GM12892 (cell line): ENCODE measurements around the gene TRMT1.

Source experiments
- POLR2A ChIP-seq: IDR thresholded peaks from 2 replicates; pipeline ENCODE4 v1.6.1; 2011; ENCODE audit warnings: low read depth, low read length, control low read depth
- TAF1 ChIP-seq: IDR thresholded peaks from 2 replicates; pipeline ENCODE4 v1.6.1; 2011; ENCODE audit warnings: low read depth, mild to moderate bottlenecking, control low read depth, low read length, borderline replicate concordance

DNA sequence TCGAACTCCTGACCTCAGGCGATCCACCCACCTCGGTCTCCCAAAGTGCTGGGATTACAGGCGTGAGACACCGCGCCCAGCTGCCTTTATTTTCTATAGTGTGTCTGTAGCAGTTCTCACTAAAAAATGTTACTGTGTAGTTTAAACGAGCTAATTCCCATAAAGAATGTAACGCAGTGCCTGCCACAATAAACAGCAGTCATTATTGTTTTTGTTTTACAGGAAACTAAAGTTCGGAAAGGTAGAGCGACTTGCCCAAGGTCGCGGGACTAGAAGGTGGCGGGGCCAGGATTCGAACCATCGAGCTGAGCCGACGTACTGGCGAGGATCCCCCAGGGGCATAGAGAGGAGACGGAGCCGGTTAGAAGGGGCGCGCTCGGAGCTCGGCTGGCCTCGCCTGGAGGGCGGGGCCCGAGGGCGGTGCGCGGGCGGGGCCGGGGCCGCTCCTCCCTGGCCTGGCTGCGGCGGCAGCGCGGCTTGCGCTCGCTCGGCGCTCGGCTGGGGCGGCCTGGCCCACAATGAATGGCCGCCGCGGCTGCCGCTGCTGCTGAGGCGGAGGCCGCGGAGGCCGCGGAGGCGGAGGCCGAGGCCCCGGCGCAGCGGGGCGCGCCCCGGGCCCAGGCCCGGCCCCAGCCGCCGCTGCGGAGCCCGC lies 1.4 kb upstream of the TRMT1 start, which contains the start of gene NACC1:
- TF ChIP-seq POLR2A (no peak), TAF1 (peak; percentile 82; the same call in 1 of the 2 replicates)
